Osteoblast (primary cell): ENCODE data around the gene TRAPPC8. TPM values are rescaled to one million over a fixed set of nuclear protein-coding genes. Genes with fewer than 3 reads are reported as not detected.
"Not testable (repeated sequence)": the region's sequence is repeated elsewhere in the genome, so short reads cannot be mapped to it uniquely, and the experiment has no call there.

ENCODE experiments used
- DNase-seq: peaks from one replicate; pipeline ENCODE4 v3.0.0; 2011; ENCODE audit warnings: low spot score, mixed read lengths; ENCODE audit not compliant: insufficient read length; ENCODE audit errors: missing footprints
- H2AFZ ChIP-seq: 2 replicates; pipeline ENCODE4 v1.6.0; 2011; ENCODE audit warnings: mild to moderate bottlenecking, low read length
- H3K27ac ChIP-seq: 2 replicates; pipeline ENCODE4 v1.5.1; 2011; ENCODE audit warnings: mild to moderate bottlenecking, low read depth, low read length, moderate library complexity
- H3K27me3 ChIP-seq: 2 replicates; pipeline ENCODE4 v1.6.0; 2012; ENCODE audit warnings: mild to moderate bottlenecking, control low read depth, inconsistent platforms, low read length, moderate library complexity; ENCODE audit not compliant: insufficient read depth
- H3K36me3 ChIP-seq: 2 replicates; pipeline ENCODE4 v1.5.1; 2011; ENCODE audit warnings: mild to moderate bottlenecking, low read length, control low read depth, moderate library complexity; ENCODE audit not compliant: insufficient read depth
- H3K4me1 ChIP-seq: 2 replicates; pipeline ENCODE4 v1.5.1; 2011; ENCODE audit warnings: mild to moderate bottlenecking, low read length, control low read depth, moderate library complexity; ENCODE audit not compliant: insufficient read depth
- H3K4me2 ChIP-seq: 2 replicates; pipeline ENCODE4 v1.6.0; 2011; ENCODE audit warnings: mild to moderate bottlenecking, low read length; ENCODE audit not compliant: insufficient read depth
- H3K4me3 ChIP-seq: fragments of 200-600 bp; sonication (generic); 3 replicates; pipeline ENCODE4 v1.5.1; 2012; ENCODE audit warnings: mild to moderate bottlenecking, low read length, inconsistent platforms; ENCODE audit not compliant: insufficient read depth
- H3K79me2 ChIP-seq: 2 replicates; pipeline ENCODE4 v1.6.0; 2012; ENCODE audit warnings: mild to moderate bottlenecking, low read length, control low read depth, inconsistent platforms; ENCODE audit not compliant: insufficient read depth
- H3K9me3 ChIP-seq: 2 replicates; pipeline ENCODE4 v1.5.1; 2011; ENCODE audit warnings: low read depth, low read length, control low read depth
- H4K20me1 ChIP-seq: 2 replicates; pipeline ENCODE4 v1.6.0; 2012; ENCODE audit warnings: mild to moderate bottlenecking, low read length, control low read depth; ENCODE audit not compliant: insufficient read depth
- total RNA-seq: library from RNA; depleted of rRNA; stranded (reverse); fragments of >200 nt; gene quantifications from 2 replicates; pipeline ENCODE4 v1.2.3, GENCODE V29; 2012
- TF ChIP-seq, protein P1 (sequence below): IDR thresholded peaks from 2 replicates; pipeline ENCODE4 v1.5.1; 2011; ENCODE audit warnings: mild to moderate bottlenecking, low read depth, low read length, moderate library complexity; ENCODE audit errors: extremely low read depth

Gene TRAPPC8
- total RNA-seq, 1 donor, result 47.0 TPM

DNA sequence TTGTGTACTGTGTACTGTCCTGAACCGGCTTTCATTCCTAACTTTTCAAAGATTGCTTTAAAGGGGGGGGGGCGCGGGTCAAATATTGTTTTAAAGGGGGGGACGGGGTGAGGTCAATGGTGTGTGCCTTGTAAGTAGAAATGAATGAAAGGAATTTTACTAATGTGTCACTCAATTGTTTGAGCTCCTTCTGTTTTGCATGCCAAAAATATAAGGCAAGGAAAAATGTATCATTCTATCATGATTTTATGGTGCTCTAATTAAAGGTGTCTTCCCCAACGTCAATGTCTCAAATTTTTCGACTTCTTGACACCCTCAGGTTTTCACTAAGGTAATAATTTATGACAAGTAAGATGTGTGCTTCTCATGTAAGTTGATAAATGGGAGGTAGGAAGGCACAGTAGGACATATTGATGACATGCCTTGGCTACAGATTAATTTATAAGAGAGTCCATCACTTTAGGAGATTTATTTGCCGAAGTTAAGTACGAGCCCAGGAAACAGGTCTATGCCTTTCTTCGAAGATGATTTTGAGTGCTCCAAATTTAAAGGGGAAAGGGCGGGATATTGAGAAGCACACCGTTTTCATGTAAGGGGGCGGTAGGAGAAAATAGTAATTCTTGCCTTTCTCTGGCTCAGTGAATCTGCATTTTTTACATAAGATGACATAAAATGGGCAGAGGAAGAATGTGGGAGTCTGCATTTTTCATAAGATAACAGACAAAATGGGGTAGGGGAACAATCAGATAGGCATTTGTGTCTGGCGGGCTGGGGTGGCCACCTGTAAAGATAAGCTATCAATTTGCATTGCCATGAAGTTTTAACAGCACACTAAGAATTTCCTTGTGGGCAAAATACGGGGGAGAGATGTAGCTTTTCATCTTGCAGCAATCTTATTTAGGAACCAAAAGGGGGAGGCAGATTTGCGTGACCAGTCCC lies 1.2 kb upstream of the TRAPPC8 start:
- TF ChIP-seq, protein P1, sequence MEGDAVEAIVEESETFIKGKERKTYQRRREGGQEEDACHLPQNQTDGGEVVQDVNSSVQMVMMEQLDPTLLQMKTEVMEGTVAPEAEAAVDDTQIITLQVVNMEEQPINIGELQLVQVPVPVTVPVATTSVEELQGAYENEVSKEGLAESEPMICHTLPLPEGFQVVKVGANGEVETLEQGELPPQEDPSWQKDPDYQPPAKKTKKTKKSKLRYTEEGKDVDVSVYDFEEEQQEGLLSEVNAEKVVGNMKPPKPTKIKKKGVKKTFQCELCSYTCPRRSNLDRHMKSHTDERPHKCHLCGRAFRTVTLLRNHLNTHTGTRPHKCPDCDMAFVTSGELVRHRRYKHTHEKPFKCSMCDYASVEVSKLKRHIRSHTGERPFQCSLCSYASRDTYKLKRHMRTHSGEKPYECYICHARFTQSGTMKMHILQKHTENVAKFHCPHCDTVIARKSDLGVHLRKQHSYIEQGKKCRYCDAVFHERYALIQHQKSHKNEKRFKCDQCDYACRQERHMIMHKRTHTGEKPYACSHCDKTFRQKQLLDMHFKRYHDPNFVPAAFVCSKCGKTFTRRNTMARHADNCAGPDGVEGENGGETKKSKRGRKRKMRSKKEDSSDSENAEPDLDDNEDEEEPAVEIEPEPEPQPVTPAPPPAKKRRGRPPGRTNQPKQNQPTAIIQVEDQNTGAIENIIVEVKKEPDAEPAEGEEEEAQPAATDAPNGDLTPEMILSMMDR, result no peak
- Histone ChIP-seq H3K36me3 (no peaks in the 10 kb centered on the region), H3K4me3 (peak overlapping the region; percentile 83), H3K9me3 (no peaks in the 10 kb centered on the region), H3K27me3 (no peaks in the 10 kb centered on the region), H2AFZ (peak overlapping the region; percentile 90), H3K4me1 (peaks cover 21% of the 10 kb centered on the region), H3K27ac (peak overlapping the region; percentile 58), H3K4me2 (peak overlapping the region; percentile 97), H4K20me1 (no peaks in the 10 kb centered on the region), H3K79me2 (peaks cover 34% of the 10 kb centered on the region)
- no peak for DNase-seq

DNA sequence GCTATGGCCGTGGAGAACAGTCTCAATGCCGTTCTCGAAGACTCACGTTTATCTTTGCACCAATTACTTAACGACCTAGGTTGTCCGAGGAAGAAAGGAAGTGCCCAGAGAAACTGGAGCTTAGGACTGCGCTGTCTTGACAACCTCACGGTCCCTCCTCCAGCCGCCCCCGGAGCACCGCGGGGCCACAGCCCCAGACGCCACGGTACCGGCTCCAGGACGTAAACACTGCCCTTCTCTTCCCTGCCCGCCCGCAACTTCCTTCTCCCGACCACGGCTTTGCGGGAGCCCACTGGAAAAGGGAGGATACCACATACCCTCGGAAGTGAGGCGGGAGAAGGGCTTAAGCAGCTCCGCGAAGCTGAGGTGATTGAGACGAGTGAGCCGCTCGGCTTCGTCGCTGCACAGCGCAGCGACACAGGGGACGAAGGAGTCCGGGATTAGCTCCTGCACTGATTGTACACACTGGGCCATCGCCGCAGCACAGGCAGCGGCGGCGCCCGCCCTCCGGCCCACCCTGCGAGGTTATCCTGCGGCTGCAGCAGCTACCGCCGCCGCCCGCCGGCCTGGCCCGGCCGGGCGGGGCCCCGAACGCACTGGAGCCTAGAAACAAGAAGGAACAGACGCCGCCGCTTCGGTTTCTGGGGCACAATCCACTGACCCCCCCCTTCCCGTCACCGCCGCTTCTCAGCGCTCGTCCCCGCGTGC lies 483 bp downstream of the TRAPPC8 start:
- Histone ChIP-seq H3K4me3 (peak overlapping the region; percentile 83), H3K79me2 (peaks cover 50% of the 10 kb centered on the region), H3K27ac (peak overlapping the region; percentile 89), H3K36me3 (no peaks in the 10 kb centered on the region), H2AFZ (peak overlapping the region; percentile 90), H3K4me1 (peaks cover 21% of the 10 kb centered on the region), H3K9me3 (no peaks in the 10 kb centered on the region), H3K4me2 (peak overlapping the region; percentile 89), H3K27me3 (no peaks in the 10 kb centered on the region), H4K20me1 (no peaks in the 10 kb centered on the region)
- peak; percentile 86 for DNase-seq
- TF ChIP-seq, protein P1, result no peak

DNA sequence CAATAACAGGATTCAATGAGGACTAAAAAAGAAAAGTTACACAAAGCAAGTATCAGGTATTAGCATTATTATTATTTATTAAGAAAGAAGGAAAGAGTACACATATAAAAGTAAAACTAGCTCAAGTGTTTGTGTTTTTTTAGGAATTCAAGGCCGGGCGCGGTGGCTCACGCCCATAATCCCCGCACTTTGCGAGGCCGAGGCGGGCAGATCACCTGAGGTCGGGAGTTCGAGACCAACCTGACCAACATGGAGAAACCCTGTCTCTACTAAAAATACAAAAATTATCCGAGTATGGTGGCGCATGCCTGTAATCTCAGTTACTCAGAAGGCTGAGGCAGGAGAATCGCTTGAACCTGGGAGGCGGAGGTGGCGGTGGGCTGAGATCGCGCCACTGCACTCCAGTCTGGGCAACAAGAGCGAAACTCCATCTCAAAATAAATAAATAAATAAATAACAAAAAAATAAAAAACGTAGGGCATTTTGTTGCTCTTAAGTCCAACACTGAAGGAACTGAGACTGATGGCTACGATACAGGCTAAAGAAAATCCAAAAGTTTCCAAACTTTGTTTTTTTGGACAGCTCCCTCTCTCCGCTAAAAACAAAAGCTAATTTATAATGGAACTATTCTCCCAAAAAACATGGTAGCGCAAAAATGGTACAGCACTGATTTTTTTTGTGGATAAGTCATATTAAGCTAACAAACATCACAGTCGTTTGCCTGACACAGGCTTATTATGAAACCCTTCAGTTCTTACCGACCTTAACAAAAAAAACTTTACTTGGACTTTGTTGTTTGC lies 1.7 kb downstream of the TRAPPC8 start:
- no peak overlapping the region for H2AFZ ChIP-seq
- peaks cover 21% of the 10 kb centered on the region for H3K4me1 ChIP-seq
- no peak for DNase-seq
- peak overlapping the region; percentile 83 for H3K4me3 ChIP-seq
- H3K36me3 ChIP-seq, result no peaks in the 10 kb centered on the region
- TF ChIP-seq, protein P1, result no peak
- no peaks in the 10 kb centered on the region for H3K27me3 ChIP-seq
- H3K27ac ChIP-seq, result no peak overlapping the region
- no peaks in the 10 kb centered on the region for H3K9me3 ChIP-seq
- H3K79me2 ChIP-seq, result peaks cover 60% of the 10 kb centered on the region
- peak overlapping the region; percentile 89 for H3K4me2 ChIP-seq
- no peaks in the 10 kb centered on the region for H4K20me1 ChIP-seq

DNA sequence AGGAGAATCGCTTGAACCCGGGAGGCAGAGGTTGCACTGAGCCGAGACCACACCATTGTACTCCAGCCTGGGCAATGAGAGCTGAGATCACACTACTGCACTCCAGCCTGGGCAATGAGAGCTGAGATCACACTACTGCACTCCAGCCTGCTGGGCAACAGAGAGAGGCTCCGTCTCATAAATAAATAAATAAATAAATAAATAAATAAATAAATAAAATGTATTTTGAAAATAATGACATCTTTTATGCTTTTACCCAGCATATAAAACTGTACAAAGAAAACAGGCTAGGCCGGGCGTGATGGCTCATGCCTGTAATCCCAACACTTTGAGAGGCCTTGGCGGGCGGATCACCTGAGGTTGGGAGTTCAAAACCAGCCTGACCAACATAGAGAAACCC lies 8.2 kb downstream of the TRAPPC8 start:
- not testable (repeated sequence) for H2AFZ ChIP-seq, H3K27ac ChIP-seq, H3K27me3 ChIP-seq, H3K36me3 ChIP-seq, H3K9me3 ChIP-seq, DNase-seq, H4K20me1 ChIP-seq, H3K4me3 ChIP-seq, H3K4me2 ChIP-seq
- peaks cover 70% of the 10 kb centered on the region for H3K79me2 ChIP-seq
- H3K4me1 ChIP-seq, result peaks cover 15% of the 10 kb centered on the region
